ENCODE results near the gene PLEKHG7. TPM values are rescaled to one million over a fixed set of nuclear protein-coding genes. Genes with fewer than 3 reads are reported as not detected.

PLEKHG7 gene
- total and polyA plus RNA-seq, 2 donors (not counting 1 experiment from before 2014, with no cell fraction given) = 7.5 to 23.2 TPM

DNA sequence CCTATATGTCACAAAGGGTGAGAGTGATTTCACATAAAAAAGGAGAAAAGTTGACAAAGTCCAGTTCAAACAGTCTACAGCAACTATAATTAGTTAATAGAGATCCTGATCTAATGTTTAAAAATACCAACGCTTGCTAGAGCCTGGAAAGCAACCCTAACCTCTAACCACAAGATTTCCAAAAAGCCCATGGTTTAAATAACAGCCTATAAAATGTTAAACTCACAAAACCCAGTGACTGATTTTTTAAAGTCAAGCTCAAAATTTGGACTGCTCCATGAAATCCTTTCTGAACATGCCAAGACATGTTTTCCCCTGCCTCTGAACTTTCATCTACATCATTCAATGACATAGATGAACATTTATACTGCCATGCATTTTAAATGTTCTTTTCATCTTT lies 81.6 kb downstream of the PLEKHG7 start:
- ChIA-PET POLR2A (interaction anchor here (0.6 to 0.9 kb wide), 2 partner anchors 23 to 635 kb away, joined by 3 to 7 read pairs; no protein-coding TSS in a partner anchor), CTCF (interaction anchor here (0.6 to 4.2 kb wide), 27 partner anchors 11 to 1402 kb away, joined by 3 to 53 read pairs (median 4); no protein-coding TSS in a partner anchor)
- H2AFZ ChIP-seq (ENCODE audit: insufficient read depth, low read depth, low read length, poor library complexity, severe bottlenecking) = no peak overlapping the region

More for the DNA sequence above, 81.6 kb downstream of the PLEKHG7 start:
- H3K4me3 Mint-ChIP-seq = no peak overlapping the region
- Histone ChIP-seq H3K4me3 (ENCODE audit: control extremely low read depth in 1 of 5, extremely low read depth in 1 of 5, insufficient read depth in 1 of 5, low read depth in 2 of 5, low read length in 4 of 5) (no peak overlapping the region), H3K9ac (ENCODE audit: low read length) (no peak overlapping the region), H3K9me3 (ENCODE audit: control extremely low read depth in 1 of 3, control insufficient read depth in 2 of 3, insufficient read depth in 1 of 3, low read length in 2 of 3) (no peaks in the 10 kb centered on the region), H3K4me1 (ENCODE audit: control insufficient read depth in 2 of 2, insufficient read depth in 2 of 2, low read length in 2 of 2) (no peaks in the 10 kb centered on the region), H3K27me3 (replicated peaks in 1 of 4; ENCODE audit: control extremely low read depth in 1 of 4, control insufficient read depth in 3 of 4, insufficient read depth in 4 of 4, low read length in 3 of 4) (no peaks in the 10 kb centered on the region), H3K79me2 (ENCODE audit: control insufficient read depth, insufficient read depth, low read length) (no peaks in the 10 kb centered on the region), H3K27ac (ENCODE audit: low read length in 2 of 2) (no peak overlapping the region), H4K20me1 (ENCODE audit: control insufficient read depth, insufficient read depth, low read length, poor library complexity, severe bottlenecking) (no peaks in the 10 kb centered on the region), H3K4me2 (replicated peaks; ENCODE audit: low read depth, low read length, poor library complexity, severe bottlenecking) (no peak overlapping the region), H3K36me3 (replicated peaks in 1 of 2; ENCODE audit: control extremely low read depth in 1 of 2, control insufficient read depth in 1 of 2, extremely low read depth in 1 of 2, insufficient read depth in 2 of 2, low read length in 1 of 2) (peaks cover 3 to 17% of the 10 kb centered on the region in 2 experiments)
- no peak for ATAC-seq (ENCODE audit: low read depth)
- H3K9me3 Mint-ChIP-seq (ENCODE audit: insufficient read depth) = no peaks in the 10 kb centered on the region
- intact Hi-C loops (cut with micrococcal nuclease) = loop anchor here (2.0 to 10.0 kb wide), 4 partner anchors 202 to 1420 kb away; no protein-coding TSS in a partner anchor
- H3K4me1 Mint-ChIP-seq = no peaks in the 10 kb centered on the region
- H3K27me3 Mint-ChIP-seq = no peaks in the 10 kb centered on the region
- H3K27ac Mint-ChIP-seq = no peak overlapping the region
- no peak for TF ChIP-seq EZH2 (IDR thresholded peaks at IDR 0.05; ENCODE audit: borderline replicate concordance, insufficient read depth, low read depth, low read length, poor library complexity, severe bottlenecking)
- TF ChIP-seq, protein P1, sequence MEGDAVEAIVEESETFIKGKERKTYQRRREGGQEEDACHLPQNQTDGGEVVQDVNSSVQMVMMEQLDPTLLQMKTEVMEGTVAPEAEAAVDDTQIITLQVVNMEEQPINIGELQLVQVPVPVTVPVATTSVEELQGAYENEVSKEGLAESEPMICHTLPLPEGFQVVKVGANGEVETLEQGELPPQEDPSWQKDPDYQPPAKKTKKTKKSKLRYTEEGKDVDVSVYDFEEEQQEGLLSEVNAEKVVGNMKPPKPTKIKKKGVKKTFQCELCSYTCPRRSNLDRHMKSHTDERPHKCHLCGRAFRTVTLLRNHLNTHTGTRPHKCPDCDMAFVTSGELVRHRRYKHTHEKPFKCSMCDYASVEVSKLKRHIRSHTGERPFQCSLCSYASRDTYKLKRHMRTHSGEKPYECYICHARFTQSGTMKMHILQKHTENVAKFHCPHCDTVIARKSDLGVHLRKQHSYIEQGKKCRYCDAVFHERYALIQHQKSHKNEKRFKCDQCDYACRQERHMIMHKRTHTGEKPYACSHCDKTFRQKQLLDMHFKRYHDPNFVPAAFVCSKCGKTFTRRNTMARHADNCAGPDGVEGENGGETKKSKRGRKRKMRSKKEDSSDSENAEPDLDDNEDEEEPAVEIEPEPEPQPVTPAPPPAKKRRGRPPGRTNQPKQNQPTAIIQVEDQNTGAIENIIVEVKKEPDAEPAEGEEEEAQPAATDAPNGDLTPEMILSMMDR (IDR thresholded peaks at IDR 0.05) = no peak
- no peak for DNase-seq
- WGBS (ENCODE audit: insufficient coverage) = no CpG with 5 or more reads among the region's 1 CpG

All from B cell (primary cell).